Trophoblast cell (in vitro differentiated cells and primary cell): ENCODE measurements around the gene RSU1. TPM values are rescaled to one million over a fixed set of nuclear protein-coding genes. Genes with fewer than 3 reads are reported as not detected.

ENCODE experiments used
- DNase-seq, 2 donors: peaks; one replicate each; pipeline ENCODE4 v3.0.0-alpha.2; 2016
- H2AFZ ChIP-seq: 2 replicates; pipeline ENCODE4 v1.6.1; 2013; ENCODE audit warnings: low read length, moderate library complexity, mild to moderate bottlenecking; ENCODE audit not compliant: insufficient read depth, poor library complexity
- H2AK5ac ChIP-seq: 2 replicates; pipeline ENCODE4 v1.6.1; 2013; ENCODE audit warnings: mild to moderate bottlenecking, low read length
- H2BK120ac ChIP-seq: 2 replicates; pipeline ENCODE4 v1.6.1; 2013; ENCODE audit warnings: low read length, mild to moderate bottlenecking, moderate library complexity; ENCODE audit not compliant: insufficient read depth, poor library complexity
- H2BK12ac ChIP-seq: 2 replicates; pipeline ENCODE4 v1.6.1; 2013; ENCODE audit warnings: mild to moderate bottlenecking, low read length, moderate library complexity
- H2BK5ac ChIP-seq: 2 replicates; pipeline ENCODE4 v1.6.1; 2013; ENCODE audit warnings: low read length, low read depth, moderate library complexity, mild to moderate bottlenecking; ENCODE audit not compliant: poor library complexity
- H3K14ac ChIP-seq: 2 replicates; pipeline ENCODE4 v1.6.1; 2013; ENCODE audit warnings: mild to moderate bottlenecking, low read length
- H3K18ac ChIP-seq: 2 replicates; pipeline ENCODE4 v1.6.1; 2013; ENCODE audit warnings: mild to moderate bottlenecking, low read length
- H3K23ac ChIP-seq: 2 replicates; pipeline ENCODE4 v1.6.1; 2013; ENCODE audit warnings: low read length
- H3K27ac ChIP-seq: 2 replicates; pipeline ENCODE4 v1.5.1; 2013; ENCODE audit warnings: low read depth, mild to moderate bottlenecking, inconsistent platforms, low read length, moderate library complexity
- H3K27me3 ChIP-seq: 2 replicates; pipeline ENCODE4 v1.6.1; 2013; ENCODE audit warnings: inconsistent platforms, mild to moderate bottlenecking, low read length, moderate library complexity; ENCODE audit not compliant: insufficient read depth
- H3K36me3 ChIP-seq, 2 experiments: 1 replicate in 1 of 2; 2 replicates in 1 of 2; pipeline ENCODE4 v1.6.1; 2013; ENCODE audit warnings: low read length in 2 of 2, mild to moderate bottlenecking in 2 of 2, moderate library complexity in 1 of 2; ENCODE audit not compliant: insufficient read depth in 2 of 2, control insufficient read depth in 1 of 2
- H3K4ac ChIP-seq: 2 replicates; pipeline ENCODE4 v1.6.1; 2013; ENCODE audit warnings: low read depth, mild to moderate bottlenecking, low read length, moderate library complexity
- H3K4me1 ChIP-seq, 2 experiments: 1 replicate in 1 of 2; 2 replicates in 1 of 2; pipeline ENCODE4 v1.6.1; 2013; ENCODE audit warnings: low read length in 2 of 2, mild to moderate bottlenecking in 2 of 2, moderate library complexity in 1 of 2; ENCODE audit not compliant: insufficient read depth in 2 of 2, control insufficient read depth in 1 of 2
- H3K4me2 ChIP-seq: 2 replicates; pipeline ENCODE4 v1.6.1; 2013; ENCODE audit warnings: inconsistent platforms, mild to moderate bottlenecking, low read length, moderate library complexity
- H3K4me3 ChIP-seq: 2 replicates; pipeline ENCODE4 v1.5.1; 2013; ENCODE audit warnings: mild to moderate bottlenecking, low read depth, low read length, inconsistent platforms
- H3K79me1 ChIP-seq: one replicate; pipeline ENCODE4 v1.6.1; 2013; ENCODE audit warnings: low read length
- H3K79me2 ChIP-seq: 2 replicates; pipeline ENCODE4 v1.6.1; 2013; ENCODE audit warnings: low read length, mild to moderate bottlenecking; ENCODE audit not compliant: control insufficient read depth, insufficient read depth, poor library complexity
- H3K9ac ChIP-seq: 2 replicates; pipeline ENCODE4 v1.6.1; 2013; ENCODE audit warnings: mild to moderate bottlenecking, low read length
- H3K9me3 ChIP-seq: 2 replicates; pipeline ENCODE4 v1.6.1; 2013; ENCODE audit warnings: low read depth, mild to moderate bottlenecking, control low read depth, inconsistent platforms, low read length; ENCODE audit not compliant: insufficient read depth
- H4K12ac ChIP-seq: 2 replicates; pipeline ENCODE4 v1.6.1; 2013; ENCODE audit warnings: low read depth, mild to moderate bottlenecking, low read length, moderate library complexity
- H4K8ac ChIP-seq: 2 replicates; pipeline ENCODE4 v1.6.1; 2013; ENCODE audit warnings: low read depth, mild to moderate bottlenecking, low read length, moderate library complexity
- H4K91ac ChIP-seq: one replicate; pipeline ENCODE4 v1.6.1; 2013; ENCODE audit warnings: low read depth, mild to moderate bottlenecking, low read length, moderate library complexity
- WGBS: extraction: QIAGEN DNeasy Blood & Tissue Kit; methylation state at CpG from one replicate; pipeline ENCODE4 v1.1.7; 2013; ENCODE audit warnings: missing lambda C conversion rate; ENCODE audit not compliant: insufficient read length, insufficient coverage; ENCODE audit errors: extremely low coverage; 5-methylcytosine and 5-hydroxymethylcytosine counted together
- polyA plus RNA-seq: library from polyadenylated mRNA; stranded (reverse); fragments of 200-250 nt; gene quantifications from 2 replicates; pipeline ENCODE4 v1.2.3, GENCODE V29; 2013

The RSU1 gene
- 98.7 and 101 TPM in 2 replicates for polyA plus RNA-seq

GRCh38 chr10:16817125-16818019, at the start of gene RSU1:
Gene RSU1 (minus strand): TSS chr10:16817424. CDS start chr10:16817081, 343 bp downstream.
- Histone ChIP-seq H3K23ac (no peak within 1 kb of the TSS), H2AK5ac (peak within 1 kb of the TSS; percentile 19), H4K8ac (peak within 1 kb of the TSS; percentile 78), H3K4me3 (peak within 1 kb of the TSS; percentile 96), H3K9me3 (no peaks in the 10 kb centered on the region), H3K79me1 (peaks cover 6% of the 10 kb centered on the region), H4K91ac (peak within 1 kb of the TSS; percentile 12), H3K14ac (peak within 1 kb of the TSS; percentile 33), H3K36me3 (no peaks in the 10 kb centered on the region), H3K79me2 (peaks cover 5% of the 10 kb centered on the region), H3K4ac (no peak within 1 kb of the TSS), H3K18ac (peak within 1 kb of the TSS; percentile 62), H4K12ac (peak within 1 kb of the TSS; percentile 45), H3K9ac (peak within 1 kb of the TSS; percentile 84), H2BK120ac (peak within 1 kb of the TSS; percentile 18), H2AFZ (peak within 1 kb of the TSS; percentile 48), H3K27ac (peak within 1 kb of the TSS; percentile 26), H3K4me1 (peaks cover 8 to 13% of the 10 kb centered on the region in 2 experiments), H2BK12ac (no peak within 1 kb of the TSS), H3K27me3 (no peaks in the 10 kb centered on the region), H3K4me2 (peak within 1 kb of the TSS; percentile 91), H2BK5ac (peak within 1 kb of the TSS; percentile 10)
- DNase-seq = peak; percentile 100
- WGBS = no CpG with 5 or more reads among the region's 65 CpGs

DNA sequence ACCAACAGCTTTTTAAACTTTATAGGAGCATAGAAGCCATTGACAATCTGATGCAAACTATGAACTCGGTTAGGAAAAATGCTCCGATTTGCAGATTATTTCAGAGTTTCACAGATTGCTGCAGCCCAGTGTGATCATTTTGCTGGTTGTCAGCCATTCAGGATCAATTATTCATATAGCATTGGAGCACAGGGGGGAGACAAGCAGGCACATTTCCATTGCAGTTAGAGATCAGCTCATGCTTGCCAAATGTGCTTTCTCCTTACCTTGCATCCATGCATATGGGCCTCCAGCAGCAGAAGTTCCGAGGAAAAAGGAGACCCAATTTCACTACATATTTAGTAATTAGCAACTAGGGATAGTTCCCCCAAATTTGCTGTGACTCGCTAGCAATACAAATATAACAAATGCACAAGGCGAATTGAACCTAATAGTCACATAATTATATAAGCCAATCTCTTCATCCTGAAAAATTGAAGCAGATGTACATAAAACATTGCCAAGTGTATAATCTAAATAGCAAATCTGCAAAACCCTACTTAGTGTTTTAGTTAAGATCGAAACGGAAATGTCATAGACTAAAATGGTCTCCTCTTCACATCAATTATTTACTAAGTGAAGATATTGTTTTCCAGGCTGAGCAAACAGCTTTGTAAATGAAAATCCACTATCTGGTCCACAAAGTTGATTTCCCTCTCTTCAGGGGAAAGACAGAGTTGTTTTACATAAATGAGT, 49.5 kb upstream of the RSU1 start:
- no peak overlapping the region for H2AFZ ChIP-seq
- no peaks in the 10 kb centered on the region for H3K79me2 ChIP-seq
- no peak overlapping the region for H4K12ac ChIP-seq
- H3K4me2 ChIP-seq = no peak overlapping the region
- H3K4ac ChIP-seq = no peak overlapping the region
- no peak overlapping the region for H3K14ac ChIP-seq
- H2BK12ac ChIP-seq = no peak overlapping the region
- H3K9me3 ChIP-seq = no peaks in the 10 kb centered on the region
- H3K27me3 ChIP-seq = no peaks in the 10 kb centered on the region
- H3K36me3 ChIP-seq = no peaks in the 10 kb centered on the region
- WGBS = no CpG with 5 or more reads among the region's 7 CpGs
- no peak overlapping the region for H3K23ac ChIP-seq
- DNase-seq = no peak
- no peak overlapping the region for H2BK5ac ChIP-seq
- H3K9ac ChIP-seq = no peak overlapping the region
- peaks cover 0 to 6% of the 10 kb centered on the region in 2 experiments for H3K4me1 ChIP-seq
- no peak overlapping the region for H3K27ac ChIP-seq
- H2AK5ac ChIP-seq = no peak overlapping the region
- H2BK120ac ChIP-seq = no peak overlapping the region
- no peak overlapping the region for H3K18ac ChIP-seq
- H3K4me3 ChIP-seq = no peak overlapping the region
- peaks cover 2% of the 10 kb centered on the region for H3K79me1 ChIP-seq
- H4K8ac ChIP-seq = no peak overlapping the region
- no peak overlapping the region for H4K91ac ChIP-seq

DNA sequence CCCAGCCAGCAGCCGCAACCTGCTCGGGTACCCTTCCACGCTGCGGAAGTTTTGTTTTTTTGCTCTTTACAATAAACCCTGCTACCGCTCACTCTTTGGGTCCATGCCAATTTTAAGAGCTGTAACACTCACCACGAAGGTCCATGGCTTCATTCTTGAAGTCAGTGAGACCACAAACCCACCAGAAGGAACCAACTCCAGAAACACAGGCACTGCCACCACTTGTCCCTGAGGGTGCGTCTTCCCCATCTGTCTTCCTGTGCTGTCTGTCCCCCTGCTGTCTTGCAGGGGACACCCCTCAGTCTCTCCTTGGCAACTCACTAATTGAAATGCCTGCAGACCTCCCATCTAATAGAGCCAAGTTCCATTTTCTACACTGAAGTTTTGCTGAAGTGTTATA, 48.5 kb upstream of the RSU1 start:
- WGBS = no CpG with 5 or more reads among the region's 7 CpGs
- Histone ChIP-seq H3K36me3 (no peaks in the 10 kb centered on the region), H3K4me1 (peaks cover 0 to 6% of the 10 kb centered on the region in 2 experiments), H3K27me3 (no peaks in the 10 kb centered on the region), H3K4me2 (no peak overlapping the region), H3K9ac (no peak overlapping the region), H2AK5ac (no peak overlapping the region), H2AFZ (no peak overlapping the region), H3K27ac (no peak overlapping the region), H2BK12ac (no peak overlapping the region), H4K12ac (no peak overlapping the region), H3K14ac (no peak overlapping the region), H3K18ac (no peak overlapping the region), H2BK5ac (no peak overlapping the region), H3K9me3 (no peaks in the 10 kb centered on the region), H3K4ac (no peak overlapping the region), H4K91ac (no peak overlapping the region), H3K79me2 (no peaks in the 10 kb centered on the region), H3K23ac (no peak overlapping the region), H3K79me1 (peaks cover 2% of the 10 kb centered on the region), H3K4me3 (no peak overlapping the region), H2BK120ac (no peak overlapping the region), H4K8ac (no peak overlapping the region)
- DNase-seq = no peak

- H3K18ac ChIP-seq = no peak overlapping the region
- H3K14ac ChIP-seq = no peak overlapping the region
- H4K8ac ChIP-seq = no peak overlapping the region
- no peak overlapping the region for H4K12ac ChIP-seq
- WGBS = no CpG with 5 or more reads among the region's 2 CpGs
- DNase-seq = no peak
- H3K79me1 ChIP-seq = peaks cover 2% of the 10 kb centered on the region
- no peak overlapping the region for H3K4ac ChIP-seq
- no peak overlapping the region for H3K9ac ChIP-seq
- no peak overlapping the region for H4K91ac ChIP-seq
- no peak overlapping the region for H3K4me2 ChIP-seq
- no peak overlapping the region for H3K4me3 ChIP-seq
- no peak overlapping the region for H2AK5ac ChIP-seq
- H3K4me1 ChIP-seq = peaks cover 0 to 1% of the 10 kb centered on the region in 2 experiments
- no peaks in the 10 kb centered on the region for H3K9me3 ChIP-seq
- no peak overlapping the region for H3K23ac ChIP-seq
- no peaks in the 10 kb centered on the region for H3K27me3 ChIP-seq
- no peak overlapping the region for H3K27ac ChIP-seq
- no peak overlapping the region for H2BK120ac ChIP-seq
- no peak overlapping the region for H2BK12ac ChIP-seq
- no peak overlapping the region for H2BK5ac ChIP-seq
- H2AFZ ChIP-seq = no peak overlapping the region
- H3K79me2 ChIP-seq = no peaks in the 10 kb centered on the region
- H3K36me3 ChIP-seq = no peaks in the 10 kb centered on the region
Observed at GRCh38 chr10:16863766-16864165, 46.5 kb upstream of the RSU1 start.
